GM12873 (cell line): ENCODE data around the gene MCF2L2.

Experiments
- TF ChIP-seq, protein P1 (sequence below): IDR thresholded peaks from 2 replicates; pipeline ENCODE4 v1.5.1; 2012; ENCODE audit warnings: low read depth, mild to moderate bottlenecking, moderate library complexity, low read length, control low read depth; ENCODE audit not compliant: insufficient read depth; ENCODE audit errors: missing control alignments

MCF2L2 gene

GRCh38 chr3:183163563-183163962 is 264.9 kb downstream of the MCF2L2 start:
- TF ChIP-seq, protein P1, sequence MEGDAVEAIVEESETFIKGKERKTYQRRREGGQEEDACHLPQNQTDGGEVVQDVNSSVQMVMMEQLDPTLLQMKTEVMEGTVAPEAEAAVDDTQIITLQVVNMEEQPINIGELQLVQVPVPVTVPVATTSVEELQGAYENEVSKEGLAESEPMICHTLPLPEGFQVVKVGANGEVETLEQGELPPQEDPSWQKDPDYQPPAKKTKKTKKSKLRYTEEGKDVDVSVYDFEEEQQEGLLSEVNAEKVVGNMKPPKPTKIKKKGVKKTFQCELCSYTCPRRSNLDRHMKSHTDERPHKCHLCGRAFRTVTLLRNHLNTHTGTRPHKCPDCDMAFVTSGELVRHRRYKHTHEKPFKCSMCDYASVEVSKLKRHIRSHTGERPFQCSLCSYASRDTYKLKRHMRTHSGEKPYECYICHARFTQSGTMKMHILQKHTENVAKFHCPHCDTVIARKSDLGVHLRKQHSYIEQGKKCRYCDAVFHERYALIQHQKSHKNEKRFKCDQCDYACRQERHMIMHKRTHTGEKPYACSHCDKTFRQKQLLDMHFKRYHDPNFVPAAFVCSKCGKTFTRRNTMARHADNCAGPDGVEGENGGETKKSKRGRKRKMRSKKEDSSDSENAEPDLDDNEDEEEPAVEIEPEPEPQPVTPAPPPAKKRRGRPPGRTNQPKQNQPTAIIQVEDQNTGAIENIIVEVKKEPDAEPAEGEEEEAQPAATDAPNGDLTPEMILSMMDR, result no peak

- TF ChIP-seq, protein P1, result no peak
Measured at GRCh38 chr3:183161552-183162336, 266.7 kb downstream of the MCF2L2 start.

- TF ChIP-seq, protein P1, result no peak
Measured at GRCh38 chr3:183160616-183161015, 267.8 kb downstream of the MCF2L2 start.

DNA sequence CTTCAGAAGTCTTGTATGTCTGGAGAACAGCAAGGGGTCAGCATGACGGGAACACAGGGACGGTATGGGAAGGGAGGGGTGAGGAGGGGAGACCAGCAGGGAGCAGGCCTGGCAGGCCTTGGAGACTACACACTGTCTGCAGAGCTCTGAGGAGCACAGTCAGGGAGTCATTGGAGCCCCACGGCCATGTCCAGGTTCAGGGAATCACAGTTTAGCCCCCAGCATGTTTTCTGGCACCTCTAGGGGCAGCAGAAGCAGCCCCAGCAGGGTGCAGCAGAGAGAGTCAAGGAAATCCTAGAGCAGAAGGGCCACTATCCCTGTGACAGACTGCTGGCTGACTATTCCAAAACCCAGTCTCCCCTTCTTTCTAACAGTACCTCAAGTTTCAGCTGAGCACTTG is 269.1 kb downstream of the MCF2L2 start:
- TF ChIP-seq, protein P1, result peak; percentile 65

DNA sequence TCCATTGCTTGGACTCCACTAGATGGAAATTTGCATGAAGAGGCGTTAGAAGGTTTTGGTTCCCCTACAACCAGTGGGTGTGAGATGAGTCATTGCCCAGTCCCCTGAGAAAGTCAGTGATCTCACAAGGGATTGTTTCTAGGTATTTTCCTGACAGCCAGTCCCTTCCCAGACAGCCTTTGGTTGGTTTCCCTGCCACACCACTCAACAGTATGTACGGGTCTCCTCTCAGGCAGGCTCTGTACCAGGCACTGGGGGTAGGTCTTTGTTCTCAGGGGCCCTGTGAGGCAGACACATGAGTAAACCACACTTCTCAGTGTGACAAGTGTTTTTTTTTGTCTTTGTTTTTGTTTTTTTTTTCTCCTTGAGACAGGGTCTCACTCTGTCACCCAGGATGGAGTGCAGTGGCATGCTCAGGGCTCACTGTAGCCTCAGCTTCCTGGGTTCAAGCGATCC is 269.8 kb downstream of the MCF2L2 start:
- TF ChIP-seq, protein P1, result no peak

GRCh38 chr3:183158113-183158512 is 270.3 kb downstream of the MCF2L2 start:
- TF ChIP-seq, protein P1, result no peak

- TF ChIP-seq, protein P1, result no peak
Measured at GRCh38 chr3:183156266-183156665, 272.2 kb downstream of the MCF2L2 start.
